Common myeloid progenitor, CD34-positive (primary cell): ENCODE measurements around the gene WNT3.

Experiments used
- CTCF ChIA-PET: fragments of 350-600 bp; sonication (Branson Sonifier 250); formaldehyde crosslinking; loops from one replicate; lab custom pipeline; 2021; ENCODE audit warnings: antibody characterized with exemption; lab: Charles Lee
- POLR2A ChIA-PET: fragments of 350-600 bp; sonication (Branson Sonifier 250); formaldehyde crosslinking; loops from one replicate; lab custom pipeline; 2021; ENCODE audit warnings: antibody characterized with exemption; lab: Charles Lee
- DNase-seq, 3 donors: peaks; one replicate each; pipeline versions ENCODE4 v3.0.0 to v3.0.0-alpha.2; 2013
- H3K27ac ChIP-seq, 2 experiments: 1 replicate in 1 of 2; 2 replicates in 1 of 2; pipeline ENCODE4 v1.7.0; 2013; ENCODE audit warnings: inconsistent platforms in 2 of 2, low read length in 2 of 2, mild to moderate bottlenecking in 2 of 2, low read depth in 1 of 2, moderate library complexity in 1 of 2; ENCODE audit not compliant: severe bottlenecking in 2 of 2, insufficient read depth in 1 of 2, poor library complexity in 1 of 2
- H3K27me3 ChIP-seq, 5 experiments: replicated peaks in 2 of 5; 1 replicate in 3 of 5; 2 replicates in 2 of 5; pipeline versions ENCODE4 v1.6.1 to v1.7.0; 2013; ENCODE audit warnings: low read length in 4 of 5, mild to moderate bottlenecking in 2 of 5, moderate library complexity in 2 of 5, inconsistent platforms in 1 of 5; ENCODE audit not compliant: insufficient read depth in 5 of 5, control insufficient read depth in 4 of 5
- H3K36me3 ChIP-seq, 4 experiments: 1 replicate in 2 of 4; 2 replicates in 2 of 4; pipeline versions ENCODE4 v1.6.1 to v1.7.0; 2013; ENCODE audit warnings: low read length in 3 of 4, control low read depth in 1 of 4, mild to moderate bottlenecking in 1 of 4; ENCODE audit not compliant: control insufficient read depth in 4 of 4, insufficient read depth in 4 of 4
- H3K4me1 ChIP-seq, 4 experiments: 1 replicate in 3 of 4; 2 replicates in 1 of 4; pipeline versions ENCODE4 v1.6.1 to v1.7.1; 2013; ENCODE audit warnings: low read length in 3 of 4, mild to moderate bottlenecking in 3 of 4, control low read depth in 1 of 4, inconsistent platforms in 1 of 4, moderate library complexity in 1 of 4; ENCODE audit not compliant: control insufficient read depth in 4 of 4, insufficient read depth in 4 of 4; ENCODE audit errors: control extremely low read depth in 1 of 4
- H3K4me3 ChIP-seq, 7 experiments: 1 replicate in 4 of 7; 2 replicates in 3 of 7; pipeline versions ENCODE4 v1.5.1 to v1.7.0; 2013; ENCODE audit warnings: mild to moderate bottlenecking in 7 of 7, low read length in 6 of 7, moderate library complexity in 6 of 7, inconsistent platforms in 2 of 7, low read depth in 2 of 7, control low read depth in 1 of 7; ENCODE audit not compliant: insufficient read depth in 4 of 7, control insufficient read depth in 1 of 7; ENCODE audit errors: extremely low read depth in 1 of 7
- H3K9me3 ChIP-seq, 5 experiments: 1 replicate in 4 of 5; 2 replicates in 1 of 5; pipeline versions ENCODE4 v1.6.1 to v1.7.1; 2013; ENCODE audit warnings: low read length in 4 of 5, mild to moderate bottlenecking in 2 of 5, inconsistent platforms in 1 of 5, low read depth in 1 of 5, moderate library complexity in 1 of 5; ENCODE audit not compliant: control insufficient read depth in 4 of 5, insufficient read depth in 2 of 5; ENCODE audit errors: control extremely low read depth in 1 of 5
- WGBS: methylation state at CpG from one replicate; pipeline ENCODE4 v1.1.5; 2013; ENCODE audit not compliant: insufficient coverage; 5-methylcytosine and 5-hydroxymethylcytosine counted together

WNT3 gene

DNA sequence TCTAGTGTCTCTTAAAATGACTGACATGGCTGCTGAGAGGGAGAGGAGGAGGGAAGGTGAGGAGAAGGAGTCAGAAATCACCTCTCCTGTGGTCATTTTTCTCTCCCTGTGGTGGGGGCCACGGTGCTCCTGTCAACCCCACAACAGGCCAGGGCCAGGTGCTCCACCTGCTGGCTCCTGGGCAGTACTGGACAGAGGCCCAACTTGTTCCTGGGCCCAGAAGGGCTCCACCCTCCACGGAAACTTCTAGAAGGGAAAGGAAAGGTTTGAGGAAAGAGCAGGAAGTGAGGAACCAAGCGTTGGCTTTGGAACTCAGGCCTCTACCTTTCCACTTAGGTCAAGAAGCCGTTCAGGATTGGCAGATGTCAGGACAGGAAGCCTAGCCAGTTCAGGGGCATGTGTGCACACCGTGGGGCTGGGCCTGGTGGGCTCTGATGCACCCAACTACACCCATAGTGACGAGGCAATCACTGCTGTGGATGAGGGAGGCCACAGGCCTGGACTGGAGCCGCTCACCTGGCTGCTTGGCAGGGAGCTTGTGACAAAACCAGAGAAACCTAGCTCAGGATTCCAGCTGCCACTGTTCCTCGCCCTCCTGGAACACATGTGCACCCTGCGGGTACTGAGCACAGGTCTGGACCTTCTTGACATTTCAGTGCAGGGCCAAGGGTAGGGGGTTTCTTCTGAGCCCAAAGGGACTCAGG lies 36.1 kb downstream of the WNT3 start:
- CTCF ChIA-PET = interaction anchor here (0.8 to 2.5 kb wide), 3 partner anchors 17 to 56 kb away, joined by 3 to 8 read pairs (median 3); no protein-coding TSS in a partner anchor
- POLR2A ChIA-PET = no interaction called here
- H3K4me1 ChIP-seq = no peaks in the 10 kb centered on the region
- no peak overlapping the region for H3K4me3 ChIP-seq
- DNase-seq = peak in 2 of 3 donors; percentile 32 to 41
- H3K27ac ChIP-seq = no peak overlapping the region
- peaks cover 0 to 5% (median 0%) of the 10 kb centered on the region in 5 experiments for H3K27me3 ChIP-seq
- H3K36me3 ChIP-seq = no peaks in the 10 kb centered on the region
- 84% methylated on average over 8 of the region's 9 CpGs for WGBS
- H3K9me3 ChIP-seq = no peaks in the 10 kb centered on the region

DNA sequence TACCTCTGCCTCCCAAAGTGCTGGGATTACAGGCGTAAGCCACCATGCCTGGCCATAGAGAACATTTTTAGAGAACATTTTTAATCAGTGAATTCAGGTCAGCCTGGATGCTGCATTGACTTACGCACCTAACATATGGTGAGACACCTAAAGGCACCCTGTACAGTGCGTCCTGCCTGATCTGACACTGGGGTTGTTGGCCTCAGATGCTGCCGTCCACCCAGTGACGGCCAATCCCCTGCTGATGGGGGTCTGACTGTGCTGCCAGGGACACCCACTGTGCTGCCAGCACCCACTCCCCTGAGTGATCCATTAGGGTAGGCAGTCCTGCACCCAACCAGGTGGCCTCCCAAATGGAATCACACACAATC lies 38.5 kb downstream of the WNT3 start:
- POLR2A ChIA-PET = no interaction called here
- WGBS = 96% methylated on average over 5 of the region's 5 CpGs
- H3K4me1 ChIP-seq = no peaks in the 10 kb centered on the region

GRCh38 chr17:46777943-46778915 lies 40.3 kb downstream of the WNT3 start:
- H3K27me3 ChIP-seq = peaks cover 0 to 16% (median 10%) of the 10 kb centered on the region in 5 experiments
- H3K4me3 ChIP-seq = no peak overlapping the region
- DNase-seq = peak in 2 of 3 donors; percentile 47 to 62
- 86% methylated on average over 18 of the region's 23 CpGs for WGBS
- no peak overlapping the region for H3K27ac ChIP-seq
- H3K9me3 ChIP-seq = no peaks in the 10 kb centered on the region
- H3K36me3 ChIP-seq = no peaks in the 10 kb centered on the region
- H3K4me1 ChIP-seq = peaks cover 0 to 9% (median 4%) of the 10 kb centered on the region in 4 experiments
- CTCF ChIA-PET = no interaction called here
- POLR2A ChIA-PET = no interaction called here

More for the DNA sequence above, 38.5 kb downstream of the WNT3 start:
- Histone ChIP-seq H3K4me3 (no peak overlapping the region), H3K36me3 (no peaks in the 10 kb centered on the region), H3K9me3 (no peaks in the 10 kb centered on the region), H3K27me3 (peaks cover 0 to 9% (median 0%) of the 10 kb centered on the region in 5 experiments), H3K27ac (no peak overlapping the region)
- no peak for DNase-seq
- CTCF ChIA-PET = no interaction called here

GRCh38 chr17:46776298-46777005 lies 42.0 kb downstream of the WNT3 start:
- peaks cover 0 to 23% (median 17%) of the 10 kb centered on the region in 4 experiments for H3K4me1 ChIP-seq
- H3K4me3 ChIP-seq = no peak overlapping the region
- no peaks in the 10 kb centered on the region for H3K9me3 ChIP-seq
- ChIA-PET POLR2A (no interaction called here), CTCF (interaction anchor here (0.9 kb wide), 1 partner anchor 20 kb away, joined by 3 read pairs; no protein-coding TSS in a partner anchor)
- 93% methylated on average over 5 of the region's 12 CpGs for WGBS
- peaks cover 0 to 30% (median 14%) of the 10 kb centered on the region in 5 experiments for H3K27me3 ChIP-seq
- no peaks in the 10 kb centered on the region for H3K36me3 ChIP-seq
- DNase-seq = no peak
- no peak overlapping the region for H3K27ac ChIP-seq

DNA sequence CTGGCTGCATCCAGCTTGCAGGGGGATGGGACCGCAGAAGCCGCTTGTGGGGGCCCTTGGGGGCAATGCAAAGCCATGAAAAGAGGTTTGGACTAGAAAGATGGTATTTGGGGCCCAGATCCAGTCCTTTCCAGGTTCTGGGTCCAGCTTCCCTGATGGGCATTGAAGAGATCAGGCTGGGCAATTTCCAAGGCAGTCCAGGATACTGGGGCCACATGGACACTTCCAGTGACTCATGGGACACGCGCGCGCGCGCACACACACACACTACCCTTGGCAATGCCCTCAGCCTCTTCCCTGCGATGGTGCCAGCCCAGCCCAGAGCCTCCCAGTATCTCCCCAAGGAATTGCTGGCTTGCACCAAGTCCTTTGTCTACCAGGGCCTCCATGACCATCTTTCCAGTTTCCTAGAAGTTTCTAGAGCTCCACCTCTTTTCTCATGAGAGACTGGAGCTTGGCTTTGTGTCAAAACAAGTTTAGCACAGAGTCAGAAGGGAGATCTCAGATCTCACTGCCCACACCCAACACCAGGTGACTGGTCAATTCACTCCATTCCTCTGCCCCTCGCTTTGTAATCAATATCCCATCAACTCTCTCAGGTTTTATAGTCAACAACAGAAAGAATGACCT lies 44.3 kb downstream of the WNT3 start:
- CTCF ChIA-PET = interaction anchor here (0.6 kb wide), 1 partner anchor 71 kb away, joined by 3 read pairs; no protein-coding TSS in a partner anchor
- POLR2A ChIA-PET = no interaction called here
- H3K4me1 ChIP-seq = peaks cover 0 to 39% (median 32%) of the 10 kb centered on the region in 4 experiments
- H3K27ac ChIP-seq = no peak overlapping the region
- H3K36me3 ChIP-seq = no peaks in the 10 kb centered on the region
- WGBS = 90% methylated on average over 3 of the region's 10 CpGs
- H3K27me3 ChIP-seq = peaks cover 0 to 51% (median 20%) of the 10 kb centered on the region in 5 experiments
- no peak overlapping the region for H3K4me3 ChIP-seq
- no peaks in the 10 kb centered on the region for H3K9me3 ChIP-seq
- DNase-seq = peak in 1 of 3 donors; percentile 30

DNA sequence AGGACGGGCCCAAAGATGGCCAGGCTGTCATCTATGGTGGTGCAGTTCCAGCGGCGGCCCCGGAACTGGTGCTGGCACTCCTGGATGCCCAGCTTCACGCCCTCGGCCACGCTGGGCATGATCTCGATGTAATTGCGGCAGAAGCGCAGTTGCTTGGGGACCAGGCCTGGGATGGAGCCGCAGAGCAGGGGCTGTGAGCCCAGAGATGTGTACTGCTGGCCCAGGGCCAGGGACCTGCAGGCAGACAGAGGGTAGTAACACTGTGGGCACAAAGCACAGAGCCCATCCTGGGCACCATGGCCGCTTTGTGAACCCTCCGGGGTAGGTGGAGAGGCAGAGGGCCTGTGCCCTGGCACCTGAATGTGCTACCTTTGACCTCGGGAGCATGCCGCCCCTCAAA lies 44.8 kb downstream of the WNT3 start:
- H3K4me1 ChIP-seq = peaks cover 0 to 39% (median 32%) of the 10 kb centered on the region in 4 experiments
- whole genome bisulfite sequencing = 84% methylated on average over 13 of the region's 15 CpGs
- peaks cover 0 to 56% (median 21%) of the 10 kb centered on the region in 5 experiments for H3K27me3 ChIP-seq
- POLR2A ChIA-PET = no interaction called here
- H3K36me3 ChIP-seq = no peaks in the 10 kb centered on the region
- no peak overlapping the region for H3K4me3 ChIP-seq
- CTCF ChIA-PET = no interaction called here
- no peak overlapping the region for H3K27ac ChIP-seq
- no peak for DNase-seq
- H3K9me3 ChIP-seq = no peaks in the 10 kb centered on the region
